Spinal cord (tissue), 10 donors: ENCODE measurements around the gene RPTOR. TPM values are rescaled to one million over a fixed set of nuclear protein-coding genes. Genes with fewer than 3 reads are reported as not detected.
A peak's percentile ranks its signal among the peaks of the same experiment; 100 is the strongest.

ENCODE experiments used
- DNase-seq, 6 donors: peaks; one replicate each; pipeline versions ENCODE4 v3.0.0 to v3.0.0-alpha.2; 2013 to 2015; ENCODE audit warnings: low spot score in 6 of 6, low read depth in 4 of 6
- H3K27ac ChIP-seq: one replicate; pipeline ENCODE4 v1.5.1; 2013; ENCODE audit warnings: low read depth, low read length, control low read depth
- H3K27me3 ChIP-seq: one replicate; pipeline ENCODE4 v1.6.1; 2013; ENCODE audit warnings: low read length; ENCODE audit not compliant: control insufficient read depth, insufficient read depth
- H3K36me3 ChIP-seq: one replicate; pipeline ENCODE4 v1.6.1; 2013; ENCODE audit warnings: low read length; ENCODE audit not compliant: control insufficient read depth, insufficient read depth
- H3K4me1 ChIP-seq: one replicate; pipeline ENCODE4 v1.6.1; 2013; ENCODE audit warnings: low read length; ENCODE audit not compliant: control insufficient read depth, insufficient read depth
- H3K4me3 ChIP-seq: one replicate; pipeline ENCODE4 v1.5.1; 2013; ENCODE audit warnings: low read depth, low read length, control low read depth
- H3K9me3 ChIP-seq: one replicate; pipeline ENCODE4 v1.6.1; 2013; ENCODE audit warnings: low read length; ENCODE audit not compliant: control insufficient read depth, insufficient read depth
- WGBS: methylation state at CpG from one replicate; pipeline ENCODE4 v1.1.5; 2013; ENCODE audit warnings: missing lambda C conversion rate; ENCODE audit not compliant: insufficient coverage; 5-methylcytosine and 5-hydroxymethylcytosine counted together
- polyA plus RNA-seq, 2 donors: library from polyadenylated mRNA; unstranded; fragments of 120-200 nt; gene quantifications; one replicate each; pipeline ENCODE4 v1.2.1, GENCODE V29; 2013; ENCODE audit not compliant: insufficient read length in 2 of 2
- total RNA-seq, 2 donors: library from RNA; depleted of rRNA in 1 of 2; stranded (reverse); fragments of 120-200 nt in 1 of 2; fragments of >200 nt in 1 of 2; gene quantifications; one replicate each; pipeline versions ENCODE4 v1.2.3 to v1.2.4, GENCODE V29; 2013 to 2014
- donor health status: healthy.

RPTOR gene
- total and polyA plus RNA-seq, 4 donors: 17.1 to 27.2 (median 21.6) TPM

DNA sequence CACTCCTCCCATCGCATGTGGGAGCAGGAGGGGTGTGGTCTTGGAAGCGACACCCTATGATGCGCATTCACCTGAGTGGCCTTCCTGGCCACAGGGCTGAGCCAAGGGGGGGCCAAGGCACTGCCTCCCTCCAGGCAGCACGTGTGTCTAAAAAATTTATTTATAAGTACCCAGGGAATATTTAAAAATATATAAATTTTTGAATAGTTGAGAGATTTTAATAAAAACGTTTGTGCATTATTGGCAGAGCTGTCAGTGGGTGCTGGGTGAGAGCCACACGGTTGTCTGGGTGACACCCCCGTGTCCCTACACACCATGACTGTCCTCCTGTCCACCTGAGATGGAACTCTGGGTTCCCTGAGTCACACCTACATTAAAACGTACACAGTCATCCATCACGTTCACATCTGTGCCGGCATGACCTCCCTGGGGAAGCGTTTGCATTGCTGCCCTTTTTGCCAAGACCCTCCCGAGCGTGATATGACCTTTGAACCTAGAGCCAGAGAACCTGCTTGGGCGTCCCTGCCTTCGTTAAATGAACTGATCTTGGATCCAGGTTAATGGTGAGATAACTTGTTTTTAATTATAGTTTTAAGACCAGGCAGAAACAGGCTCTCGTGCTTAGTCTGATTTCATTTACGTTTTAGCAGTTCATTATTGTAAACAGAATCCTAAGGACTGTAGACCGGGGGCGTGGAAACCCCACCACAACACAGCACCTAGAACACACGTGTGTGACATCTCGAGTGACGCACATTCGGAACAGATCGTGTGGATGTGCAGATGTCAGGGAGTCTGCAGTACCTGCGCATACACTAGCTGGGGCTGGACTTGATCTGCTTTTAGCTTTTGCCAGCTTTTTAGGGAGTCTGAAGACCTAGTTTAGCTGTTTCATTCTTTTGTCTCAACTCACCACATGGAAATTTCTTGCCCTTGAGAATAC, 254.2 kb downstream of the RPTOR start:
- no peak overlapping the region for H3K4me3 ChIP-seq

GRCh38 chr17:80799538-80800480, 255.2 kb downstream of the RPTOR start:
- 63% methylated on average over 28 of the region's 40 CpGs for WGBS
- Histone ChIP-seq H3K9me3 (no peaks in the 10 kb centered on the region), H3K27me3 (no peaks in the 10 kb centered on the region), H3K4me3 (no peak overlapping the region), H3K36me3 (peaks cover 33% of the 10 kb centered on the region), H3K4me1 (peaks cover 41% of the 10 kb centered on the region), H3K27ac (no peak overlapping the region)
- DNase-seq: peak in 1 of 6 donors; percentile 83

More for the DNA sequence above, 254.2 kb downstream of the RPTOR start:
- H3K27me3 ChIP-seq: no peaks in the 10 kb centered on the region
- no peaks in the 10 kb centered on the region for H3K9me3 ChIP-seq
- no peak overlapping the region for H3K27ac ChIP-seq
- peaks cover 29% of the 10 kb centered on the region for H3K36me3 ChIP-seq
- WGBS: 86% methylated on average over 22 of the region's 25 CpGs
- no peak for DNase-seq
- peaks cover 38% of the 10 kb centered on the region for H3K4me1 ChIP-seq

DNA sequence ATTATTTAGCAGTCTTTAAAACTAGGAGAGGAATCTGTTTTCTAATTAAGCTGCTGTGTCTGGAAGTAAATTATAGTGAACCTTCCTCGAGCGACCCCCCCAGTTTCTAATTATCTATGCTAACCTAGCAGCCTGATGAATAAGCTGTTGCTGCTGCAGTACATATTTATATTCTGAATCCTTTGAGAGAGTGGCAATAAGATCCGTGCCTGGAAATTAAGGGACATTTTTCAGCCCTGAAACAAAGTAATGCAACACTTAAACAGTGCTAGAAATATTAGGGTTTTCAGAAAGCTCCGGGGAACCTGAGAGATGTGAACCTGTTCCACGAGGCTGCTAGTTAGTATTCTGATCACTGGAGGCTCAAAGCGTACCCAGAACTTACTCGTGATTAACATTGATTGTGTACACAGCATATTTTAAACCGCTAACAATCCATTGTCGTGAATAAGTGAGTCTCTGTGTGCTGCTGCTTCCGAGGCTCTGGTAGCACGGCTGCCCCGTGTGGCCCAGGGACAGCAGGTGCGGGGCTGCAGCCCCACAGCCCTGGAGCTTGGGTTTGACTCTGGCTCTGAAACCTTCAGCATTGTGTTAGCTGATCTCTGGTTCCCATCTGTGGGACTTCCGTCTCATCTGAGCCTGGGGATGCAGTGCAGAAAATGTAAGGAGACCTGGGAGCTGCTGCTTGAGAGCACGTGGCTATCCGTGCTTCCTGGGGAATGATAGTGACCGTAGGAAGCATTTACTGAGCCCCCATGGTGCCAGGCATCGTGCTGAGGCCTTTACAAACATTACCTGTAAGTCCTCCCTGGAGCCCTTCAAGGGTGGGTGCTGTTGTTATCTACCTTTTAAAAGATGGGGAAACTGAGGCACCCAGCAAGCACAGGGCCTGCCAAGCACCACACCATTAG, 256.1 kb downstream of the RPTOR start:
- Histone ChIP-seq H3K4me3 (no peak overlapping the region), H3K4me1 (peaks cover 36% of the 10 kb centered on the region), H3K9me3 (no peaks in the 10 kb centered on the region), H3K27me3 (no peaks in the 10 kb centered on the region), H3K36me3 (peaks cover 31% of the 10 kb centered on the region), H3K27ac (no peak overlapping the region)
- WGBS: 41% methylated on average over 12 of the region's 18 CpGs
- peak in 2 of 6 donors; percentile 39 to 92 for DNase-seq

DNA sequence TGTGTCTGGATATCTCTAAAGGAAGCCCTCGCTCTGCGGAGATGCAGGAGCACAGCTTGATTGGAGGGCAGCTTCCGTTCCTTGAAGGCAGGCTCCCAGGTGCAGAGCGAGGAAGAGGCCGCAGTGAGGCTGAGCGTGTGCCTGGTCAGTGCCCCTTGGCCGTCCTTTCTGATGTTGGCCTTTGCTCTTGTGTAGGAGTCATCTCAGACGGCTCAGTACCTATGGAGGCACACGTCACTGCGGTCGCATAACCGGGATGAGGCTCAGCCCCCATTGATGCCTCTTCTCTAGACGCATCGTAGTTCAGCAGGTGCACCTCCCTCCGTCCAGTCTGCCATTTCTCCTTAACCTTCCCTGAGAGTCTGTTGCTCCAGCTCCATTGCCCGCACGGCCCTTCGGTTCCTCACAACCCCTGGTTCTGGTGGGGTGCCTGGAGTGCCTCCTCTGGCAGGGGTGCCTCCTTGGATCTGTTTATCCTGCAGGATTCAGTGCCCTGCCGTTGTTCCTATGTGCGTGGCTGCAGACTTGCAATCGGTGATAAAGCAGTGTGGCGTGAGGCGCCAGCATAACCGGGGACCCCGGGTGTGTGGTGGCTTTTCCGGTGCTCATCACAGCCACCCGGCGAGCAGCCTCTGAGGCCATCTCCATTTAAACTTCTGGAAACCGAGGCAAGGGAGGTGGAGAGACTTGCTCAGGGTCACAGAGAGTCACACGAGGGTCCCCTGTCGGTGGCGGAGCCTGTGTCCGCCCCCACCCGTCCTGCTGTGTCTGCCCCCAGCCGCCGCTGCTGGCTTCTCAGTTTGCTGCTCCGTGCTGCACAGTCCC, 258.2 kb downstream of the RPTOR start:
- DNase-seq: no peak
- peaks cover 31% of the 10 kb centered on the region for H3K36me3 ChIP-seq
- no peaks in the 10 kb centered on the region for H3K27me3 ChIP-seq
- H3K9me3 ChIP-seq: peaks cover 5% of the 10 kb centered on the region
- WGBS: 93% methylated on average over 37 of the region's 37 CpGs
- no peak overlapping the region for H3K27ac ChIP-seq
- H3K4me3 ChIP-seq: no peak overlapping the region
- H3K4me1 ChIP-seq: peaks cover 27% of the 10 kb centered on the region

DNA sequence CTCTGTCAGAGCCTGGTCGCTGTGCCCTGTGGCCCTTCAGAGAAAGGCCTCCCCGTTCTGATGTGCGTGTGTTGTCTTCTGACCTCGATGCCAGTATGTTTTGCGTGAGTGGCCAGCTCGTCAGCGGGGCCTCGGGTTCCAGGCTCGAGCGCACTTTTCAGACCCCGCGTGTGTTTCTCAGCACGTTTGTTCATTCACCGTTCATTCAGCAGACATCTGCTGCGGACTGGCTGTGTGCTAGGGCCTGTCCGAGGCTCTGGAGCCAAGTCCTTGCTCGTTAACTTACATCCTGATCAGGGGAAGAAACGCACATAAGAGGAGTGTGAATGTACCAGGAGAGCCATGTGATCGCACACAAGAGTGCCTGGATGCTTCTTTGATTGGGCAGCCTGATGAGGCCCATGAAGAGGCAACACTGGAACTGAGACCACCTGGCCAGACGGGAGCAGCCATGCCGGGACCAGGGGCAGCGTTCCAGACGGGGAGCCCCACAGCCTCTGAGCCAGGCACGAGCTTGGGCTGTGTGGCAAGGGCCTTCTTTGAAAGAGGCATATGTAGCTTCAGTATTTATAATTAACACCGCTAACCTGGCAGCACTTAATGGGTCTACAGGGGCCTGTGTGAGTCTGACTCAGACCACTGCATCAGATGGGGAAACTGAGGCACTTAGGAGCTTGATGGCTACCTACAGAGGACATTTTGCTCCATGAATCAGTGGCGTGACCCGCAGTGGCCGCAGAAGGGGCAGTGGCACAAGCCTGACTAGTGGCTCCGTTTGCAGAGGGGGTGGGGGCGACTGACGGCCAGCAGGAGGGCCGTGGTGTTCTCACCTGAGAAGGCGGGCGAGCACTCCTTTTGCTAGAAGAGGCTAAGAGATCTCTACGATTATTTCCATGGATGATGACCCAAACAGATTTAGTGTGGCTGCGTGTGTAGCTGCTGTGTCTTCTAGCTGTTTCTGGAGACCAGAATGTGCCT, 259.1 kb downstream of the RPTOR start:
- DNase-seq: no peak
- Histone ChIP-seq H3K4me3 (no peak overlapping the region), H3K4me1 (peaks cover 27% of the 10 kb centered on the region), H3K27ac (no peak overlapping the region), H3K27me3 (no peaks in the 10 kb centered on the region), H3K9me3 (peaks cover 5% of the 10 kb centered on the region), H3K36me3 (peaks cover 25% of the 10 kb centered on the region)
- 82% methylated on average over 34 of the region's 36 CpGs for WGBS

DNA sequence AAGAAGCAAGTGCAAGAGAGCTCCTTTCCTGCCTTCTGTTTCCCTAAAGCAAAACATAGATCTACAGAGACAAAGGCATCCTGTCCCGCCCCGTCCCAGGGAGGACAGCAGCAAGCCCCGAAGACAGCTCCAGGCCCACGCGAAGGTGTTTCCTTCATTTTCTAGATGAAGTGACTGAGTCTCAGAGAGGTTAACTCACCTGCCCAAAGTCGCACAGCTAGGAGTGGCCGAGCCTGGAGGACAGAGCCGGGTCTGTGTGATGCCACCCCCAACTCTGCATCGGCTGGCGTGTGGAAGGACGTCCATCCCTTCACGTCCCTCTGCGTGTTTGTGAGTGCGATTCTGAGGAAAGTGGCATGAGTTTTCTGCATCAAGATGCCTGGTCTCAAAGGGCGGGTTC, 259.8 kb downstream of the RPTOR start:
- Histone ChIP-seq H3K36me3 (peaks cover 24% of the 10 kb centered on the region), H3K27ac (no peak overlapping the region), H3K4me3 (no peak overlapping the region), H3K4me1 (peaks cover 25% of the 10 kb centered on the region), H3K9me3 (peaks cover 5% of the 10 kb centered on the region), H3K27me3 (no peaks in the 10 kb centered on the region)
- no peak for DNase-seq
- WGBS: 96% methylated on average over 15 of the region's 15 CpGs

- peaks cover 5% of the 10 kb centered on the region for H3K9me3 ChIP-seq
- no peak for DNase-seq
- H3K27ac ChIP-seq: no peak overlapping the region
- peaks cover 18% of the 10 kb centered on the region for H3K4me1 ChIP-seq
- H3K4me3 ChIP-seq: no peak overlapping the region
- WGBS: 60% methylated on average over 11 of the region's 15 CpGs
- H3K36me3 ChIP-seq: peaks cover 19% of the 10 kb centered on the region
- H3K27me3 ChIP-seq: no peaks in the 10 kb centered on the region
Observed at GRCh38 chr17:80805032-80805751, 260.6 kb downstream of the RPTOR start.
